ENCODE data around the gene ERP44.

DNA sequence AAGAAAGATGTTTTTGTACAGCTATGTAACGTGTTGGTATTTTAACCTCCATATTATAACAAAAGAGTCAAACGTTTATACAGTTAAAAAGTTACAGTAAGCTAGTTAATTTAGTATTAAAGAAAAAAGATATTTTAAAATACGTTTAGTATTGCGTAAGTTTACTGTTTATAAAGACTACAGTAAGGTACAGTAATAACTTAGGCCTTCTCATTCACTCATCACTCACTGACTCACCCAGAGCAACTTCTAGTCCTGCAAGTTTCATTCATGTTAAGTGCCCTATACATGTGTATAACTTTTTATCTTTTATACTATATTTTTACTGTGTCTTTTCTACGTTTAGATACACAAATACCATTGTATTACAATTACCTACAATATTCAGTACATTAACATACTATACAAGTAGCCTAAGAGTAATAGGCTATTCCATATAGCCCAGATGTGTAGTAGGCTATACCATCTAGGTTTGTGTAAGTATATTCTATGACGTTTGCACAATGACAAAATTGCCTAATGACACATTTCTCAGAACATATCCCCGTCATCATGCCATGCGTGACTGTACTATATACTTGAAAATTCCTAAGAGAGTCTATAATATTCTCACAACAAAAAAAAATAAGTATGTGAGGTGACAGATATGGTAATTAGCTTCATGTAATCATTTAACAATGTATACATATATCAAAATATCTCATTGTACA lies 33.8 kb downstream of the ERP44 start:
- TF ChIP-seq, protein P1, sequence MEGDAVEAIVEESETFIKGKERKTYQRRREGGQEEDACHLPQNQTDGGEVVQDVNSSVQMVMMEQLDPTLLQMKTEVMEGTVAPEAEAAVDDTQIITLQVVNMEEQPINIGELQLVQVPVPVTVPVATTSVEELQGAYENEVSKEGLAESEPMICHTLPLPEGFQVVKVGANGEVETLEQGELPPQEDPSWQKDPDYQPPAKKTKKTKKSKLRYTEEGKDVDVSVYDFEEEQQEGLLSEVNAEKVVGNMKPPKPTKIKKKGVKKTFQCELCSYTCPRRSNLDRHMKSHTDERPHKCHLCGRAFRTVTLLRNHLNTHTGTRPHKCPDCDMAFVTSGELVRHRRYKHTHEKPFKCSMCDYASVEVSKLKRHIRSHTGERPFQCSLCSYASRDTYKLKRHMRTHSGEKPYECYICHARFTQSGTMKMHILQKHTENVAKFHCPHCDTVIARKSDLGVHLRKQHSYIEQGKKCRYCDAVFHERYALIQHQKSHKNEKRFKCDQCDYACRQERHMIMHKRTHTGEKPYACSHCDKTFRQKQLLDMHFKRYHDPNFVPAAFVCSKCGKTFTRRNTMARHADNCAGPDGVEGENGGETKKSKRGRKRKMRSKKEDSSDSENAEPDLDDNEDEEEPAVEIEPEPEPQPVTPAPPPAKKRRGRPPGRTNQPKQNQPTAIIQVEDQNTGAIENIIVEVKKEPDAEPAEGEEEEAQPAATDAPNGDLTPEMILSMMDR (IDR thresholded peaks at IDR 0.05; ENCODE audit: low read depth, low read length, poor library complexity, severe bottlenecking) = no peak
- no peak for TF ChIP-seq EZH2phosphoT487 (IDR thresholded peaks at IDR 0.05; ENCODE audit: borderline replicate concordance, low read length)

Measured in DOHH2 (cell line).